NCI-H187 (cell line): ENCODE results near the gene AGO1.
"Not testable (repeated sequence)": the region's sequence is repeated elsewhere in the genome, so short reads cannot be mapped to it uniquely, and the experiment has no call there.

ENCODE experiments used
- DNase-seq, 2 experiments: peaks; one replicate each; lab custom pipeline; 2025; lab: John Stamatoyannopoulos, UW

Gene AGO1

GRCh38 chr1:35972631-35973030 is 89.6 kb downstream of the AGO1 start:
- DNase-seq, result not testable (repeated sequence)

- no peak for DNase-seq
Measured at GRCh38 chr1:35980090-35980489, 97.1 kb downstream of the AGO1 start.
